ENCODE measurements around the gene MAEA. TPM values are rescaled to one million over a fixed set of nuclear protein-coding genes. Genes with fewer than 3 reads are reported as not detected.

MAEA gene
- total RNA-seq, 1 donor from 2014 or later: 38.2 TPM

DNA sequence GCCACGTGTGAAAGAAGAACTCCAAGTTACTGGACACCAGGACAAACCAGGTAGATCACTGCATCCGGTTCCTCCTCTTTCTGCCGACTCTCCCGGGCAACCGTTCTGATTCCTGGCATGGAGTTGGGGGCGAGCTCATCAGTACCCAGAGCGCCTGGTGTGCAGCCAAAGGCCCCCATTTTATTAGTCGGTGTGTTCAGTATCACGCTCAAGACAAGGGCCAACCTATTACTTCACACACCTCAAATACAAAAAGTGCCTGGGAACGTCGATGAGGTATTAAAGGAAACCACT, 38.0 kb upstream of the MAEA start:
- H3K9me3 Mint-ChIP-seq: peaks cover 56% of the 10 kb centered on the region

DNA sequence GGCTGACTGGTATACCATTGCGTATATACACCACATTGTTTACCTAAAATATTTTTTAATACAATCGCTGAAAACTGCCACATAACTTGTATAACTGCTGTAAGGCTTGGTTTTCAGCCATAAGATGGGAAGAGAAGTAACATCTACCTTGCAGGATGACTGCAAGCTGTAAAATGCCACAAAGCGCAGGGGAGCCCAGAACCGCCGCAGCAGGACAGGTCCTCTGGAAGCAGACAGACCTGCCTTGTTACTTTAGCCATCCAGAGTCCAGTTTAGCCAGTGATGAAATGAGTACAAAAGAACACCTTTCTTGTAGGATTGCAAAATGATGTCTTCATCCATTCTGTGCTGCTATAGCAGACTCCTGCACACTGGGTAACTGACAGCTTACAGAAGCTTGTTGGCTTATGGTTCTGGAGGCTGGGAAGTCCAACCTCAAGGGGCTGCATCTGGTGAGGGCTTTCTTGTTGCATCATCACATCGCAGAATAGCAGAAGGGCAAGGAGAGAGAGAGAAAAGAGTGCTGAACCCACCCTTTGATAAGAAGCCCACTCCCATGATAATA, 36.7 kb upstream of the MAEA start:
- Mint-ChIP-seq H3K27me3 (ENCODE audit: insufficient read depth, low read depth) (peaks cover 2% of the 10 kb centered on the region), H3K36me3 (peaks cover 35% of the 10 kb centered on the region), H3K4me3 (no peak overlapping the region), H3K9me3 (peaks cover 64% of the 10 kb centered on the region), H3K27ac (no peak overlapping the region), H3K4me1 (peaks cover 5% of the 10 kb centered on the region)
- TF ChIP-seq EZH2phosphoT487 (IDR thresholded peaks at IDR 0.05): no peak
- TF ChIP-seq, protein P1, sequence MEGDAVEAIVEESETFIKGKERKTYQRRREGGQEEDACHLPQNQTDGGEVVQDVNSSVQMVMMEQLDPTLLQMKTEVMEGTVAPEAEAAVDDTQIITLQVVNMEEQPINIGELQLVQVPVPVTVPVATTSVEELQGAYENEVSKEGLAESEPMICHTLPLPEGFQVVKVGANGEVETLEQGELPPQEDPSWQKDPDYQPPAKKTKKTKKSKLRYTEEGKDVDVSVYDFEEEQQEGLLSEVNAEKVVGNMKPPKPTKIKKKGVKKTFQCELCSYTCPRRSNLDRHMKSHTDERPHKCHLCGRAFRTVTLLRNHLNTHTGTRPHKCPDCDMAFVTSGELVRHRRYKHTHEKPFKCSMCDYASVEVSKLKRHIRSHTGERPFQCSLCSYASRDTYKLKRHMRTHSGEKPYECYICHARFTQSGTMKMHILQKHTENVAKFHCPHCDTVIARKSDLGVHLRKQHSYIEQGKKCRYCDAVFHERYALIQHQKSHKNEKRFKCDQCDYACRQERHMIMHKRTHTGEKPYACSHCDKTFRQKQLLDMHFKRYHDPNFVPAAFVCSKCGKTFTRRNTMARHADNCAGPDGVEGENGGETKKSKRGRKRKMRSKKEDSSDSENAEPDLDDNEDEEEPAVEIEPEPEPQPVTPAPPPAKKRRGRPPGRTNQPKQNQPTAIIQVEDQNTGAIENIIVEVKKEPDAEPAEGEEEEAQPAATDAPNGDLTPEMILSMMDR (IDR thresholded peaks at IDR 0.05): no peak
- no peak for TF ChIP-seq EZH2 (IDR thresholded peaks at IDR 0.05)
- Histone ChIP-seq H3K36me3 (peaks cover 5% of the 10 kb centered on the region), H3K9ac (no peak overlapping the region), H3K27me3 (no peaks in the 10 kb centered on the region), H3K79me2 (ENCODE audit: low read depth) (peaks cover 4% of the 10 kb centered on the region), H3K4me2 (no peak overlapping the region), H3K27ac (no peak overlapping the region), H3K9me3 (ENCODE audit: low read depth) (peaks cover 18% of the 10 kb centered on the region), H4K20me1 (ENCODE audit: low read depth) (no peaks in the 10 kb centered on the region), H3K4me1 (no peaks in the 10 kb centered on the region), H3K4me3 (no peak overlapping the region), H2AFZ (replicated peaks) (no peak overlapping the region), H3F3A (ENCODE audit: low read depth) (no peaks in the 10 kb centered on the region)
- DNase-seq (ENCODE audit: low spot score): no peak

More for the DNA sequence above, 38.0 kb upstream of the MAEA start:
- Histone ChIP-seq H3K36me3 (peaks cover 5% of the 10 kb centered on the region), H3K4me2 (no peak overlapping the region), H3K9me3 (ENCODE audit: low read depth) (peaks cover 18% of the 10 kb centered on the region), H3K9ac (no peak overlapping the region), H3K4me1 (peaks cover 7% of the 10 kb centered on the region), H3K79me2 (ENCODE audit: low read depth) (peaks cover 17% of the 10 kb centered on the region), H3F3A (ENCODE audit: low read depth) (no peaks in the 10 kb centered on the region), H3K4me3 (no peak overlapping the region), H3K27ac (no peak overlapping the region), H2AFZ (replicated peaks) (no peak overlapping the region), H3K27me3 (no peaks in the 10 kb centered on the region), H4K20me1 (ENCODE audit: low read depth) (peaks cover 12% of the 10 kb centered on the region)
- DNase-seq (ENCODE audit: low spot score): no peak
- Mint-ChIP-seq H3K4me3 (peak overlapping the region; percentile 69), H3K4me1 (peaks cover 9% of the 10 kb centered on the region), H3K27me3 (ENCODE audit: insufficient read depth, low read depth) (peaks cover 6% of the 10 kb centered on the region), H3K36me3 (peaks cover 35% of the 10 kb centered on the region), H3K27ac (no peak overlapping the region)
- no peak for TF ChIP-seq EZH2phosphoT487 (IDR thresholded peaks at IDR 0.05)
- no peak for TF ChIP-seq EZH2 (IDR thresholded peaks at IDR 0.05)
- TF ChIP-seq, protein P1 (IDR thresholded peaks at IDR 0.05): no peak

DNA sequence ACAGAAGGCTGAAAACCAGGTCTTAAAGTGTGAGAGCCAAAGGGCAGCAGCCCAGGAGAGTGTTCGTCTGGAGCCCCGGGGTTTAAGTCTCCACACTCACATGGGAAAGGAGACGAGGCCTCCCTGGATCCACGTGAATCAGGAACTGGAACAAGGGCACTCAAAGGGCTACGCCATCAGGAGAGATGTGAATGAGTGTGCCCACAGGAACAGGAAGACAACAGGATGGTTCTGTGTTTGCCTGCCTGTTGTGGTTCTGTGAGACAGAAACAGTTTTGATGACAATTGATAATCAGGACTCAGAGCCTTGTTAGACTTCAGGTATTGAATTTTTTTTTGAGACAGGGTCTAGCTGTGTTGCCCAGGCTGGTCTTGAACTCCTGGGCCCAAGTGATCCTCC, 35.9 kb upstream of the MAEA start:
- no peaks in the 10 kb centered on the region for H3K79me2 ChIP-seq (ENCODE audit: low read depth)
- H3K9me3 Mint-ChIP-seq: peaks cover 70% of the 10 kb centered on the region
- H3K9ac ChIP-seq: no peak overlapping the region
- DNase-seq (ENCODE audit: low spot score): no peak
- H3K36me3 Mint-ChIP-seq: peaks cover 39% of the 10 kb centered on the region
- H3K36me3 ChIP-seq: peaks cover 5% of the 10 kb centered on the region
- H3K4me1 ChIP-seq: no peaks in the 10 kb centered on the region
- H3K4me3 Mint-ChIP-seq: no peak overlapping the region
- H3K9me3 ChIP-seq (ENCODE audit: low read depth): peaks cover 18% of the 10 kb centered on the region
- no peaks in the 10 kb centered on the region for H3F3A ChIP-seq (ENCODE audit: low read depth)
- H3K27ac Mint-ChIP-seq: no peak overlapping the region
- H4K20me1 ChIP-seq (ENCODE audit: low read depth): no peaks in the 10 kb centered on the region
- TF ChIP-seq EZH2phosphoT487 (IDR thresholded peaks at IDR 0.05) (no peak), EZH2 (IDR thresholded peaks at IDR 0.05) (no peak)
- TF ChIP-seq, protein P1 (IDR thresholded peaks at IDR 0.05): no peak
- peaks cover 5% of the 10 kb centered on the region for H3K4me1 Mint-ChIP-seq
- H3K27ac ChIP-seq: no peak overlapping the region
- H3K4me2 ChIP-seq: no peak overlapping the region
- H2AFZ ChIP-seq (replicated peaks): no peak overlapping the region
- H3K27me3 Mint-ChIP-seq (ENCODE audit: insufficient read depth, low read depth): peaks cover 2% of the 10 kb centered on the region
- H3K4me3 ChIP-seq: no peak overlapping the region
- H3K27me3 ChIP-seq: no peaks in the 10 kb centered on the region
